ENCODE results near the gene CEP128. TPM values are rescaled to one million over a fixed set of nuclear protein-coding genes. Genes with fewer than 3 reads are reported as not detected.

Gene CEP128
- polyA plus RNA-seq, 3 donors, result 5.7 to 6.9 (median 6.4) TPM

DNA sequence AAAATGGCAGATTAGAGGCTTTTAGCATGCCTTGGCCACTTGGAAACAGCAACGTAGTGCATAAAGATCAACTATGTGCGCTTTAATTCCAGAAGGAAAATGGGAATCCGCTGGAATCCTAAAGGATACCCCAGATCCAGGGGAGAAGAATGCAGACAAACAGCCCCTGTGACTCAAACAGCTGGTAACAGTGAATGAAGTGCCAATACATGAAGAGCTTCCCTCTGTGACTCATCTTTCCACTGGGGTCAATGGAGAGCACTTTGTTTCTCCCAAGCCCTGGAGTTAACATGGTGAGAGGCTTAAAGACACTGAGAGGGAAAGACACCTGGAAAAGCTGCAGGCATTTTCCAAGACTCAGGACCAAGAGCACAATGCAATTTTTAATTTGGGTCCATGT is 263.1 kb downstream of the CEP128 start:
- no peak for DNase-seq

DNA sequence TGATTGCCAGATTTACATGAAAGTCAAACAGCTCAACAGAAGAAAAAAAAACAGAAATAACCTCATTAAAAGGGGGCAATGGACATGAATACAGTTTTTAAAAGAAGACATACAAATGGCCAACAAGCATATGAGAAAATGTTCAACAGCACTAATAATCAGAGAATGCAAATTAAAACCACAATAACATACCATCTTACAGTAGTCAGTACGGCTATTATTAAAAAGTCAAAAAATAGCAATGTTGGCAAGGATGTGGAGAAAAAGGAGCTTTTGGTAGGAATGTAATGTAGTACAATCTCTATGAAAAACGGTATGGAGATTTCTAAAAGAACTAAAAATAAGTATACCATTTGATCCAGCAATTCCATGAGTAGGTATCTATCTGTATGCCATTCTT is 272.1 kb downstream of the CEP128 start:
- no peak for DNase-seq

DNA sequence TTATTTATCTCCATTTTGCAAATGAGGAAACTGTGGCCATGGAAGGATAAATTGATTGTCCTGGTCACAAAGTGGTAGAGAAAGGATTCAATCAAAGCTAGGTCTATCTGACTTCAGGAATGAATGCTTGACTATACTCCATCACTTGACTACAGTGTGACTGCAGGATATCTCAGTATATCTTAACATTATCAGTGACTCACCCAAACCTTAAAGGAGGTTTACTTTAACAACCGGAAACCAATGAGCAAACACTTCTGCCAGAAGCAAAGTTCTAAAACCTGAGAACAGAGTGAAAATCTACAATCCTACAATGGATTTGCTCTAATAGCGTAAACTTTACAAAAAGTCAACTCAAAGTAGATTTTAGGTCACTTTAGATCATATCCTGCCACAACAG is 277.0 kb downstream of the CEP128 start:
- no peak for DNase-seq

DNA sequence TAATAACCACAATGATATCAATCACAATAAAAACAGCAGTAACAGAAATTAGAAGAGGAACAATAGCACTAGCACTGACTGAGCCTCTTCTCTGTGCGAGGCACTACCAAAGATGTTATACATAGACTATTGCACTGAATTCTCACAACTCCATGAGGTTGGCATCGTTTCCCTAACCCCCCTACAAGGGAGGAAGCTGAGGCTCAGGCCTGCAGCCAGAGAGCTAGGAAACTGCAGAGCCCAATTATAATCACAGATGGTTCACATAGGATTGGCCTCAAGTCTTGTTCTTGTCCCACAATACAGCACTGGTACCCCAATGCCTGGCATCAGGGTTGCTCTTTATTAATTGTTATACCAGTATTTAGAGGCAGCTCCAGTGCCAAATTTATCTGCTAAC is 278.0 kb downstream of the CEP128 start:
- DNase-seq, result no peak

DNA sequence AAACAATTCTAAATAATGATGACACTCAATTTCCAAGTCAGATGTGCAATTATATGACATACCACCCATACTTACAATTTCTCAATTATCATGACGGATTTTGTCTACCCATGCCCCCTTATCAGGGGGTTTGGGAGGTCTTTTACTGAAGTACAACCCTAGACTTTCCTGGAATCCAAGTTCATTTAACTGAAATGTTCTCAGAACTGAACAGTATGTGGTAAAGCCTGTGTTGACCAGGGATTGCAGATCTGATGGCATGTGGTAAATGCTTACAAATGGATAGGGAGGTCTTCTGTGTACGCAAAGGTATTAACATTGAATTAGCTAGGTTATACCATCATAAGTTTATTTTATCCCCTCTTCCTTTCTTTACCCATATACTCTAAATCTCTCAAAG is 281.8 kb downstream of the CEP128 start:
- DNase-seq, result no peak

DNA sequence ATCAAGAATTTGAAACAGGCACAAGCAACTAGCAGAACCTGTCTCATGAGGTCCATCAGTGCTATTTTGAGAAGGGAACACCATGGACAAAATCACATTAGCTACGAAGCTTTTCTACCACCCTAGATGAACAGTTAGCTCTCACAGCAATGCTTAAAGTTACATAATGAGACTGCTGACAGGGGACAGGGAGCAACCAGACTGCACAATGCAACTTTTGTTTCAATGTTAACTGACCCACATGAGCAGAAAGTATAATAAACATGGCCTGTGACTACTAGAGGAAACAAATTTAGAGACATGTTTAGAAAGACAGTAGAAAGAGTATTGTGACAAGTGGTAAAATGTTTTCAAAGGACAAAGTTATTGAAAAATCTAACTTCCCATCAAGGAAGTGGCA is 282.8 kb downstream of the CEP128 start:
- no peak for DNase-seq

DNA sequence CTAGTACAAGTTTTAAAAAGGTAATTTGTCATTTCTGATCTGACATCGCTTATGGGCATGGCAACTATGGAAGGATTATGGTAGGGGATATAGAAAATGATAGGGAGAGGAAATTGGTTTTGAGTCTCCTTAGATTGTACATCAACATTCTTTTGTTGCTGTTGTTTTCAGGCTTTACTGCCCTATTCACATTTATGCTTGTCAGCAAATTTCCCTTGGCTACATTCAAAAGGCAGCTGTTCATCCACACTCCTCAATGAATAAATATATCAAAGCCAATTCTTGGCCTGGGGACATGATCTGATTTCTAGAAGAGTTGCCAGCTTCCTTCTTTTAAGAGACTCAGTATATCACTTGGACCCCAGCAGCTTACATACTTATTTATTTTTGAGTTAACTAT is 283.4 kb downstream of the CEP128 start:
- DNase-seq, result no peak

DNA sequence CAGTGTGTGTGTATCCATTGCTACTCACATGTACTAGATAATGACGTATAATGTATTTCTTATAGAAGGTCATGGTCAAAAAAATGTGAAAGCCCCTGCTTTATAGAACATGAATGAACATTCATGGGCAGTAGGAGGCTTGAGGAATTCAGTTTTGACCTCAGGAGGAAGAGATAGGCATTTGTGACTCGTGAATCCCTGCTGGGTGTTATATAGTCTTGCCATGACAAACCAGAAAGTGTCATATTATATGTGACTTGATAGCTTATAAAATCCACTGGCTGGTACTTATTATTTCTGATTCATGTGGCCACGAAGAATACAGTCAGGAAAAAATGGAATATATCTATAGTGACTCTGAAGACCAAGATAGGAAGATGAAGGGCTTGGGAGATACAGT is 287.6 kb downstream of the CEP128 start:
- no peak for DNase-seq

DNA sequence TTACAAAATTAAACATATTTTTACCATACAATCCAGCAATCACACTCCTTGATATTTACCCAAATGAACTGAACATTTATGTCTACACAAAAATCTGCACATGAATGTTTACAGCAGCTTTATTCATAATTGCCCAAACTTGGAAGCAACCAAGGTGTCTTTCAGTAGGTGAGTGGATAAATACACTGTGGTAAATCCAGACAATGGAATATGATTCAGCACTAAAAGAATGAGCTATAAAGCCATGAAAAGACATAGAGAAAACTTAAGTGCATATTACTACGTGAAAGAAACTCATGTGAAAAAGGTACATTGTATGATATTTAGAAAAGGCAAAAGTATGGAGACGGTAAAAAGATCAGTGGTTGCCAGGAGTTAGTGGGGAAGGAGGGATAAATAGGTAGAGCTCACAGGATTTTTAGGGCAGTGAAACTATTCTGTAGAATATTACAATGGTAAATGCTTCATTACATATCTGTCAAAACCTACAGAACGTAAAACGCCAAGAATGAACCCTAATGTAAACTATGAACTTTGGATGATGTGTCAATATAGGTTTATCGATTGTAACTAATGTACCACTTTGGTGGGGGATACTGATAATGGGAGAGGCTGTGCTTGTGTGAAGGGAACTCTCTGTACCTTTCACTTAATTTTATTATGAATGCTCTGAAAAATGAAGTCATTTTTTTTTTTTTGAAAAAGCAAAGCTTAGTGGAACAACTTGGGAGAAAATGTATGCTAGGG is 295.7 kb downstream of the CEP128 start:
- DNase-seq, result no peak

DNA sequence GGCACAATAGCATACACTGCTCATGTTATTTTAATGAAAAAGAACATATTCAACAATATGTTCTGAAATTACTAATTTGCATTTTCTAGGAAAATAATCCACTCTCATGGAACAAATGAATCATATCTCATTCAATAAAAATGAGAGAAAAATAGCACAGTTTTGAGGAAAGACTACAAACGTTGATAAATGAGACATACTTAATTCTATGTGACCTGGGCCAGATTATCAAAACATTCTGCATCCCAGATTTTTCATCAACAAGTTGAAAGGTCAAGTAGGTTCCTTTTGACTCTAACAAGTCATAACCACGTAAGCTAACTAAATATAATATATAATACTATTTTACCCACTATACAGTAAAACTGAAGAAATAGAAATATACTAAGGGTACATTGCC is 296.7 kb downstream of the CEP128 start:
- no peak for DNase-seq

DNA sequence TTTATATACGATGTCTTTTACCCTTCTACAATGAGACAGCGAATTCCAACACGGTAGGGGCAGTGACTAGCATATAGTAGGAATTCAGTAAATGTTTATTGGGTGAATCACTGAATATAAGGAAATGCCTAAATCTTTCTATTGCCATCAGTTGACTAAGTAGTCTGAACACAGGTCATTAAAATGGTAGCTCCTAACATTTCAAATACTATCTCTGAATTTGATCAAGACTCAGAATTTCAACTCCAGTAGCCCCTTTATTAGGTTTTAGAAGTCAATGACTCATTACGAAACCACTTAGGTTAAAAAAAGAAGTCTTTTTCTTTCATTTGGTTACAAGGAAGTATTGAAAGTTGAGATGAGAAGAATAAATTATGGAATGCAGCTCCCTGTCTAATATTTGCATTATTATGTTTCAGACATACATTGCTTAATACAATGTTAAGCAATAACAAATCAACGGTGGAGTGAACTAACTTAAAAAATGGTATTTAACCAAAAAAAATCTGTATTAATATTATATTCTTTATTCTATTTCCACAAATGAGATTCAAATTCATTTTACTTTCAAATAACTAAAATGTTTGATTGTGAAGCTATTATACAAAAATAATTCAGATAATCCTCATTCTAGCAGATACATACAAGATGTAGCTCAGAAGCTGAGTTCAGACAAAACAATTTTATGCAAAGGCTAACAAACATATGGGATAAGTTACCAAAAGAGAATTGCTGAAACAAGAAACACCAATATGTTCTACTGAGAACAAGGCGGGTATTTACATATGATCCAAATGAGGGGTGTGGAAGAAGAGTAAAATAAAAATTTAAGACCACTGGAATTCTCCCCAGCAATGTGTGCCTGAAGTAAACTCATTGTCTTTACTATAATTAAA is 302.7 kb downstream of the CEP128 start:
- DNase-seq, result no peak

DNA sequence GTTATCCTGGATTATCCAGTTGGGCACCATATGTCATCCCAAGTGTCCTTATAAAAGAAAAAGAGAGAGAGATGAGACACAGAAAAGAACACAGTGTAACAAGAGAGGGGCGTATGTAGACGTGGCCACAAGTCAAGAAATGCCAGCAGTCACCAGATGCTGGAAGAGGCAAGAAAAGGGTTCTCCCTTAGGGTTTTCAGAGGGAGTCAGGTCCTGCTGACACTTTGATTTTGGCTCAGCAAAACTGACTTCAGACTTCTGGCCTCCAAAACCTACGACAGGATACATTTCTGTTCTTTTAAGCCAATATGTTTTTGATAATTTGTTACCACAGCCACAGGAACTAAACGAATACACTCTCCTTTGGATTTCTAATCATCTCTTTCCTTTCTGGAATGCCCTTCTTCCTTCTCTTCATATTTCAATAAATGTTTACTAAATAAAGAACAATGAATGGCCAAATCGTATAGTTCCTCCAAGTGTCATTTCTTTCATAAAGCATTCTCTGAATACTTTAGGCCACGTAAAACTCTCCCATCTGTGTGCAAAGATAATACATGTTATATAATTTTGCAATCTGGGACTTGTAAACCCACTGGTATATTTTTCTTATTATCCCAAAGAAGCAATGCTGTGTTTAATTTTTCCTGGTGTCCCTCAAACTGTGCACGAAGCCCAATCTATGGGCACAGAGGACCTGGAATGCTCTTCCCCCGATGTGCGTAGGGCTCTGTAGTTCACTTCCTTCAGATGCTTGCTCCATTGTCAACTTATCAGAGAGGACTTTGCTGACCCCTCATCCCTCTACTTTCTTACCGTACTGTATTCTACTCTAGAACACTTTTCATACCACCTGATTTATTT is 303.6 kb downstream of the CEP128 start:
- no peak for DNase-seq

DNA sequence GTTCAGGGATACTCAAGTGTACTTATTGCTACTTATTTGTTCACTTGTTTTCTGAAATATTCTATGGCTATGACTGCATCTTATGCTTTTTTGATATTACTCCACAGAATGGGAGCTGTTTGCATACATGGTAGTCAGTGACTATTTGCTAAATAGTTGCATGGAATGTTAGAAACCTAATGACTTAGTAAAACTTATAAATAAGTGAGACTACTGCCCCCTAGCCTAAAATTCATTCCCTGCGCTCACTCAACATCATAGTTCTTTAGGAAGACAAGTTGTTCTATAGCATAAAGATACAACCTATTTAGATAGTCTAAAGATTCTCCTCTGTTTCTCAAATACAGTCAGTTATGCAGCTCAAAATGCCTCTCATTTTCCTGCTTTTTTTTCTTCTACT is 305.5 kb downstream of the CEP128 start:
- DNase-seq, result no peak

DNA sequence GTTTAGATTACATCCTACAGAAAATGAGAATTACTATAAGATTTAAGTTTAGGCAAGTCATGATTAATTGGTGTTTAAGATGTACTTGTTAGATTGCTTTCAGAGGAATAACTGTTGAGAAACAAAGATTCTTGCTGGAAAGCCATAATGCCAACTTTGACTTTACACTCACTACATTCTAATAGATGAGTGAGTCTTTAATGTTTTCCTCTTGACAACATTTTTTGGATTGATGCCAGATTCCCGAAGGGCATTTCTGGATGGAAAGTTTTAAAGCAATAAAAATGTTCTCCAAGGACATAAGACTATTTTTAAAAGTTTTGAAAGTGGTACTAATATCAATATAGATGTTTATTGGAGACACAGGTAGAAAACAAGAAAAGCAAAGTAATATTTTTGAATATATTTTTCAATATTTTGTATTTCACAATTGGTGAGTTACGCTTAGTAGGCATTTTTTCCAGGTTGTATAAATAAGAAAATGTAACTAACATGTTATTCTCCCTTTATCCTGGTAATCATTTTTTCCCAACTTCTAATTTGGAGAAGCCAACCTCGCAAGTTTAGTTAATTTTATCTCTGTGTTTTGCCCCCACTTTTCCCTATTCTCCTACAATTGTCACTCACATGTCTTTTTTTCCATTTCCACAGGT is 307.3 kb downstream of the CEP128 start:
- no peak for DNase-seq

DNA sequence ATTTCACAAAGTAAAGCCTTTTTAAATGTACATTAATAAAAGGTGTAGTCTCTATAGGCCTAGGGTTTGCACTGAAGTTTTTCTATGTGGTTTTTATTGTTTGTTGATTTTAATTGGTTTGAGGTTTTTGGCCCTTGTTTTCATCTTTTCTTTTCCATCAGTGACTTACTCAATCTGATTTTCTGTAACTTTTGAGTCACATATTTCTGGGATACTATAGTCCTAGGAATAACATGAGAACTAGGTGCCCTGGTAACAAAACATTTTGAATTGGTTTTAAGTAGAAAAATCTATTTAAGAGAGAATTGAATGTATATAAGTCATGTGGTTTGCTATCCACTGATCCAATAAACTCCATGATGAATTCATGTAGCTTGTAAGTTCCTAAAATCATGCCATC is 311.9 kb downstream of the CEP128 start:
- no peak for DNase-seq

DNA sequence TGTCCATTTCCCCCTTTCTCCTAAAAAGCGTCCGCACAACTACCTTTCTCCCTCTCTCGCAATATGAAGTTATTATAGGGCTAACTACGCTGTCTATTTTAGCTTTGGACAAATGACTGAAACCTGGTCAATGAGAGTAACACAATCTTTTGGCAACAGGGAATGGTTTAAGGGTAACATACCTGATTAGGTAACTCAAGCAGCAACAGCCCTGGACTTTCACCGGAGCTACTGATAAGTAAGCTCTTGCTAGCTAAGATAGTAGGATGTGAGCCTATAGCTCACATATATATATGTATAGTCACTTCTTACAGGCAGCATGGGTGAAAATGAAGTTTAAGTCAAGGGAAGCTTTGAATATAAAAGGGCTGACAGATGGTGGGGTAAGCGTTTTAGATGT is 313.0 kb downstream of the CEP128 start:
- DNase-seq, result no peak

DNA sequence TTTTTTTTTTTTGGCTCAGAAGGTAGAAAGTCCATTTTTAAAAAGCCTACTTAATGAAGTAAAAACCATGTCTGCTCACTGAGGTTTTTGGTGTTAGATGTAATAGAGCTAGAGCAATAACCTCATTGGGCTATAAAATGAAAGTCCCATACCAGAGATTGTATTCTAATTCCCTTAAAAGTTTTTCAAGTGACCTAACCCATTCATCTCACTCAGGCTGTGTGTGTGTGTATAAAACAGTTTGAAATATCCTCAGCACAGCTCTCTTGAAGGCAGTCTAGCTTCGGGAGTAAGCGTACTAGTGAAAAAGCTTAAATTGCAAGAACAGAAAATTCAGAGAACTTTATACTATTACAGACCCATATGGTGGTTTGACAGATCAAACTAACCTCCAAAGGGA is 313.8 kb downstream of the CEP128 start:
- DNase-seq, result no peak

DNA sequence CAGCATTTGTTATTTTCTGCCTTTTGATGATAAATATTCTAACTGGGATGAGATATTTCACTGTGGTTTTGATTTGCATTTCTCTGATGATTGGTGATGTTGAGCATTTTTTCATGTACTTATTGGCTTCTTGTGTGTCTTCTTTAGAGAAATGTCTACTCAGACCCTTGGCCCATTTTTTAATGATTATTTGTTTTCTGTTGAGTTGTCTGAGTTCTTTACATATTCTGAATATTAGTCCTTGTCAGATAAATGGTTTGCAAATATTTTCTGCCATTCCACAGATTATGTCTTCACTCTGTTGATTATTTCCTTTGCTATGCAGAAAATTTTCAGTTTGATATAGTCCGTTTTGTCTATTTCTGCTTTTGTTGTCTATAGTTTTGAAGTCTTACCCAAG is 317.0 kb downstream of the CEP128 start:
- no peak for DNase-seq

DNA sequence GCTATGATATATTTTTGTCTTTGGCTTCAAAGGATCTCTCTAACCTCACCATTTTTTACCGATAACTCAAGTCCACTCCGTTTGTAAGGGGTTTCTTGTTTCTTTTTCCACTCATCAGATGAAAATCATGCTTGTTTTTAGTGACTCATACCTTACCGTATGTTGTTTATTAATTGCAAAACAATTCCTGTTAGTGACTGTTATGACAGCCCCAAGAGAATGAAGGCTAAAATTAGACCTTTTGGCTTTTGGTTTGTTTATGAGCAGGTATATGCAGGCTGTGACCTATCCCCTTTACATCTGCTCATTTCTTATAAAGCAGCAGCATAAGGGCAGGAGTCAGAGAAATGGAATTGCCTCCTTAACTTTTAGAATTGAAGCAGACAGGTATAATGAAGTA is 319.8 kb downstream of the CEP128 start:
- no peak for DNase-seq

DNA sequence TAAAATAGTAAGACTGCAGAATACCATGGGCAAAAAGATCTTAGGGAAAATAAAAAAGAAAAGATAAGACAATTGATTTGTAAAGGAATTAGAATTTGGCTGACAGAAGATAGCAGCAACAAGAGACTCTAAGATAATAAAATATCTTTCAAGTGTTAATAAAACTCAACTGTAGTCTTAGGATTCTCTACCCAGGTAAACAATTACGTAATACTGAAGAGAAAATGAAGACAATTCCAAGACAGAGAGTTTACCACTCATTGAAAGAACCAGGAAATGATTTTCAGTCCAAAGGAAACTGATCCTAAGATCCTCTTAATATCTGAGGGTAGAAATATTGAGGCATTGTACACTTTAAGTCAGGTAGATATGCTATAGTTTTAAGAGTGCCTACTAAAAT is 321.1 kb downstream of the CEP128 start:
- no peak for DNase-seq

DNA sequence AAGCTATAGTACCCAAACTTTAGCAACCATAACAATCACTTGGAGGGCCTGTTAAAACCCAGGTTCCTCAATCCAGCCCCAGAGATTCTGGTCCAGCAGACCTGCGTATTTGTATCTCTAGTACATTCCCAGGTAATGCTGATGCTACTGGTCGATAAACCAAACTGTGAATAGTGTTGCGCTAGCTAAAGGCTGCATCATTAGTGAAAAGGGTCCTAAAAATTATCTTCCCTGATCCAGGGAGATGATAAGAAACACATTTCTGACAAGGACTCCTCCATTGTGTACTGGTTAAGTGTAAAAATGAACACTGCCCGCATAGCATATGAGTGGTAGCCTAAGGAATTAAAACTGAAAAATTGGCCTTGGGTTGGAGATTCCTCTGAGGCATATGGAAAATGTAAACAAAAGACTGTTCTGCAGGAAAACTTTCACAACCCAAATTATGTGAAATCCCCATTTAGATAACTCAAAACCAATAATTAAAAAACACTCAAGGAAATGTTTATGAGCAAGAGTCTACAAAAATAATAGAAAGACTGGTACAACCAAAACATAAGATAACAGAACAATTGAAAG is 322.7 kb downstream of the CEP128 start:
- DNase-seq, result no peak

DNA sequence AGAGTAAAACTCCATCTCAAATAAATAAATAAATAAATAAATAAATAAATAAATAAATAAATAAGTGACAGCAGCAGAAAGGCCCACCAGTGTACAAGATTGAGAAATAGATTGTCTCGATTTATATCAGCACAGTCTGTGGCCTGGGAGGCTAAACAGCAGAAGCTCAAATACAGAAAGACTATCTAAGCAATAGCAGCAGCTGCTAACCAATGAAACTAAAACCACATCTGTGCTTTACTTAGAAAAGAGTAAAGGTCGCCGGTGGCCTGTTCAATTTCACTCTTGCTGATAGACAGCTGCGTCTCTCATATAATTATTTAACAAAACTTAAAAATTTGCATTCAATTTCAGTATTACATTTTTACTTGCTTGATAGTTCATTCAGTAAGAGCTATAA is 325.7 kb downstream of the CEP128 start:
- no peak for DNase-seq
